Middle frontal gyrus (tissue), 1 donor: ENCODE measurements around the gene CCDC102B.
"Not testable (repeated sequence)": the region's sequence is repeated elsewhere in the genome, so short reads cannot be mapped to it uniquely, and the experiment has no call there.

ENCODE experiments used
- DNase-seq: peaks from one replicate; pipeline ENCODE4 v3.0.0-alpha.2; 2015; ENCODE audit warnings: low spot score; ENCODE audit errors: extremely low spot score

Gene CCDC102B

GRCh38 chr18:68797871-68798270 is at the start of gene CCDC102B:
Gene CCDC102B (plus strand): TSS chr18:68798080. CDS start chr18:68836764, 38,684 bp downstream.
- DNase-seq = no peak

- no peak for DNase-seq
Measured at GRCh38 chr18:68757126-68757525, 40.8 kb upstream of the CCDC102B start.

- no peak for DNase-seq
Measured at GRCh38 chr18:68759308-68759707, 38.6 kb upstream of the CCDC102B start.

- DNase-seq = no peak
Measured at GRCh38 chr18:68763083-68763482, 34.8 kb upstream of the CCDC102B start.

GRCh38 chr18:68764016-68764415 is 33.9 kb upstream of the CCDC102B start:
- no peak for DNase-seq

GRCh38 chr18:68766433-68766832 is 31.4 kb upstream of the CCDC102B start:
- DNase-seq = no peak

- no peak for DNase-seq
Measured at GRCh38 chr18:68769461-68769860, 28.4 kb upstream of the CCDC102B start.

- DNase-seq = no peak
Measured at GRCh38 chr18:68772268-68772667, 25.6 kb upstream of the CCDC102B start.

GRCh38 chr18:68778280-68778886 is 19.5 kb upstream of the CCDC102B start:
- no peak for DNase-seq

GRCh38 chr18:68779169-68779568 is 18.7 kb upstream of the CCDC102B start:
- no peak for DNase-seq

- no peak for DNase-seq
Measured at GRCh38 chr18:68780802-68781635, 16.9 kb upstream of the CCDC102B start.

- no peak for DNase-seq
Measured at GRCh38 chr18:68783506-68783905, 14.4 kb upstream of the CCDC102B start.

- no peak for DNase-seq
Measured at GRCh38 chr18:68784071-68784470, 13.8 kb upstream of the CCDC102B start.

- DNase-seq = not testable (repeated sequence)
Measured at GRCh38 chr18:68790290-68790689, 7.6 kb upstream of the CCDC102B start.

GRCh38 chr18:68791801-68792200 is 6.1 kb upstream of the CCDC102B start:
- no peak for DNase-seq

GRCh38 chr18:68793951-68794350 is 3.9 kb upstream of the CCDC102B start:
- DNase-seq = no peak

- no peak for DNase-seq
Measured at GRCh38 chr18:68796936-68797690, 767 bp upstream of the CCDC102B start.

GRCh38 chr18:68800075-68800474 is 2.2 kb downstream of the CCDC102B start:
- DNase-seq = no peak

GRCh38 chr18:68803356-68803755 is 5.5 kb downstream of the CCDC102B start:
- DNase-seq = no peak

GRCh38 chr18:68817584-68817983 is 19.7 kb downstream of the CCDC102B start:
- no peak for DNase-seq

- no peak for DNase-seq
Measured at GRCh38 chr18:68818584-68818983, 20.7 kb downstream of the CCDC102B start.

GRCh38 chr18:68822926-68823325 is 25.0 kb downstream of the CCDC102B start:
- DNase-seq = no peak
